Measurements from ENCODE around the gene IL31RA.

Gene IL31RA

DNA sequence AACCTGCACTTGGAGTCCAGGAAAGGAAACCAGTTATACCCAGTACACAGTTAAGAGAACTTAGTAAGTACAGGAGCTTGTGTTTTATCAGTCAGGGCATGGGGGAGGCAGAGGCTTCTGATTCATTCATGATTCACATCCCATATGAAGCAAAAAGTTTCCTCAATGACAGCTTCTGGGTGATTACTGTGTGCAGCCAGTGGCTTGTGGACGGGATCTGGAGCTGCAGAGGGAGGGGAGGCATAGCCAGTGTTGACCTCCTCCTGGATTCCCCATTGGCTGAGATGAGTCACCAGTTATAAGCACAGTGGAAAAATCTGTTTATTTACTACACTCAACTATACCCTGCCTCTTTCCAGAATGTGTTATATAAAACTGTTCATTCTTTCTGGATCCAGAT is 17.7 kb downstream of the IL31RA start:
- TF ChIP-seq SIN3A (IDR thresholded peaks at IDR 0.05; ENCODE audit: borderline replicate concordance, insufficient read depth, low read length) (no peak), POLR2AphosphoS5 (IDR thresholded peaks at IDR 0.05; ENCODE audit: low read depth, low read length) (peak; percentile 40; the same call in 1 of the 2 replicates), FOXP2 (optimal IDR thresholded peaks at IDR 0.05; ENCODE audit: borderline replicate concordance, extremely low read depth, extremely low read length, insufficient read depth) (peak; percentile 89), TAF1 (IDR thresholded peaks at IDR 0.05; ENCODE audit: borderline replicate concordance, insufficient read depth, low read length) (no peak), REST (IDR thresholded peaks at IDR 0.05; ENCODE audit: insufficient read depth in 1 of 2, low read depth in 2 of 2, low read length in 2 of 2) (0 out of 4 replicates have a peak, but pooled peaks of 1 of the 2 experiments have one; percentile 57)

DNA sequence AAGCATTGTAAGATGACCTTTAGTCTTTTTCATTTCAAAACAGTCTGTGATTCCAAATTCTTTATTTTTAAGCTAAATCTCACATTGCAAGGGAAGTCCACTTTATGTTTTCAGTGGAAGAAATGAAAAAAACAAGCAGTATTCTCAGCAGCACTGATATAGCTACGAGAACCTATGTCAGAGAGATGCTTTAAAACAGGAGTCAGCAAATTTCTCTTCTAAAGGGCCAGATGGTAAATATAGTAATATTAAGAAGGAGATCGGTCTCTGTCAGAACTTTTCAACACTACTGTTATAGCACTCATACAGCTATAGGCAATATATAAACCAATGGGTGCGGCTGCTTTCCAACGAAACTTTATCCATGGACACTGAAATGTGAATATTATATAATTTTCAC is 18.7 kb downstream of the IL31RA start:
- TF ChIP-seq REST (IDR thresholded peaks at IDR 0.05; ENCODE audit: insufficient read depth in 1 of 2, low read depth in 2 of 2, low read length in 2 of 2) = no peak
- no peak for TF ChIP-seq TAF1 (IDR thresholded peaks at IDR 0.05; ENCODE audit: borderline replicate concordance, insufficient read depth, low read length)
- no peak for TF ChIP-seq POLR2AphosphoS5 (IDR thresholded peaks at IDR 0.05; ENCODE audit: low read depth, low read length)
- TF ChIP-seq FOXP2 (optimal IDR thresholded peaks at IDR 0.05; ENCODE audit: borderline replicate concordance, extremely low read depth, extremely low read length, insufficient read depth) = no peak
- TF ChIP-seq SIN3A (IDR thresholded peaks at IDR 0.05; ENCODE audit: borderline replicate concordance, insufficient read depth, low read length) = no peak

GRCh38 chr5:55873234-55873633 is 22.1 kb downstream of the IL31RA start:
- TF ChIP-seq TAF1 (IDR thresholded peaks at IDR 0.05; ENCODE audit: borderline replicate concordance, insufficient read depth, low read length) (no peak), POLR2AphosphoS5 (IDR thresholded peaks at IDR 0.05; ENCODE audit: low read depth, low read length) (no peak), FOXP2 (optimal IDR thresholded peaks at IDR 0.05; ENCODE audit: borderline replicate concordance, extremely low read depth, extremely low read length, insufficient read depth) (no peak), REST (IDR thresholded peaks at IDR 0.05; ENCODE audit: insufficient read depth in 1 of 2, low read depth in 2 of 2, low read length in 2 of 2) (no peak), SIN3A (IDR thresholded peaks at IDR 0.05; ENCODE audit: borderline replicate concordance, insufficient read depth, low read length) (no peak)

DNA sequence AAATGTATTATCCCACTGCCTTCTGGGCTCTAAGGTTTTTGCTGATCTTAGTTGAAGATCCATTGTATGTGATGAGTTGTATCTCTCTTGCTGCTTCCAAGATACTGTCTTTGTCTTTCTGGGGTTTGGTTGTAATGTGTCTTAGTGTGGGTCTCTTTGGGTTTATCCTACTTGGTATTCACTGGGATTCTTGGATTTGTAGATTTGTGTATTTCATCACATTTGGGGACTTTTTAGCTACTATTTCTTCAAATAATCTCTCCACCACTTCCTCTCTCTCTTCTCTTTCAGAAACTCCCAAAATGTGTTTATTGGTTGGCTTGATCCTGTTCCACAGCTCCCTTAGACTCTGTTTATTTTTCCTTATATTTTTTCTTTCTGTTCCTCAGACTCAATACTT is 26.5 kb downstream of the IL31RA start:
- no peak for TF ChIP-seq TAF1 (IDR thresholded peaks at IDR 0.05; ENCODE audit: borderline replicate concordance, insufficient read depth, low read length)
- TF ChIP-seq REST (IDR thresholded peaks at IDR 0.05; ENCODE audit: insufficient read depth in 1 of 2, low read depth in 2 of 2, low read length in 2 of 2) = no peak
- TF ChIP-seq POLR2AphosphoS5 (IDR thresholded peaks at IDR 0.05; ENCODE audit: low read depth, low read length) = no peak
- no peak for TF ChIP-seq FOXP2 (optimal IDR thresholded peaks at IDR 0.05; ENCODE audit: borderline replicate concordance, extremely low read depth, extremely low read length, insufficient read depth)

DNA sequence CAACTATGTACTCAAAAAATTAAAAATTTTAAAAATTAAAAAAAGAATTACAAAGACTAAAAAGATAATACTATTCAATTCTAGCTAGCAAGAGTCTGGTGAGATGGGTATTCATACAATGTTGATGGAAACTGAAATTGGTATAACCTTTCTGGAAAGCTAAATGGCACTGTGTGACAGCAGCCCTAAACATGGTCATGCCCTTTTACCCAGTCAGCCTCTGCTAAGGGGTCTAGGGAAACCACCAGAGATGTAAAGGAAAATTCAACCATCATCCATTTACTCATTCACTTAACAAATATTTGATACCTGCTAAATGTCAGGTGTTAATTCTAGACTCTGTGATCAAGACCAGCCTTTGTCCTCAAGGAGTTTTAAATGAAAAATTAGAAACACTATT is 29.3 kb downstream of the IL31RA start:
- no peak for TF ChIP-seq POLR2AphosphoS5 (IDR thresholded peaks at IDR 0.05; ENCODE audit: low read depth, low read length)

All from PFSK-1 (cell line).